CD14-positive monocyte (primary cell): ENCODE data around the gene ANGPTL2. TPM values are rescaled to one million over a fixed set of nuclear protein-coding genes. Genes with fewer than 3 reads are reported as not detected.

ENCODE experiments used
- DNase-seq, 3 donors: peaks; one replicate each; pipeline ENCODE4 v3.0.0-alpha.2; 2011 to 2022
- H2AFZ ChIP-seq: 2 replicates; pipeline ENCODE4 v1.6.0; 2012; ENCODE audit warnings: mild to moderate bottlenecking, low read depth, low read length, inconsistent platforms; ENCODE audit not compliant: insufficient read depth, poor library complexity, severe bottlenecking
- H3K27ac ChIP-seq, 2 donors: 1 replicate in 1 of 2; 2 replicates in 1 of 2; pipeline ENCODE4 v1.5.1; 2012 to 2013; ENCODE audit warnings: low read length in 2 of 2, control low read depth in 1 of 2, inconsistent platforms in 1 of 2, low read depth in 1 of 2, mild to moderate bottlenecking in 1 of 2
- H3K27me3 ChIP-seq, 2 donors: one replicate each; pipeline versions ENCODE4 v1.6.0 to v1.6.1; 2011 to 2013; ENCODE audit warnings: low read length in 2 of 2; ENCODE audit not compliant: control insufficient read depth in 2 of 2, insufficient read depth in 2 of 2
- H3K36me3 ChIP-seq, 2 donors: replicated peaks in 1 of 2; 1 replicate in 1 of 2; 2 replicates in 1 of 2; pipeline versions ENCODE4 v1.5.1 to v1.6.1; 2012 to 2013; ENCODE audit warnings: low read length in 2 of 2, control low read depth in 1 of 2, inconsistent platforms in 1 of 2, mild to moderate bottlenecking in 1 of 2; ENCODE audit not compliant: insufficient read depth in 2 of 2, control insufficient read depth in 1 of 2
- H3K4me1 ChIP-seq, 2 donors: 1 replicate in 1 of 2; 2 replicates in 1 of 2; pipeline versions ENCODE4 v1.5.1 to v1.6.1; 2012 to 2013; ENCODE audit warnings: low read length in 2 of 2, control low read depth in 1 of 2, inconsistent platforms in 1 of 2, mild to moderate bottlenecking in 1 of 2, moderate library complexity in 1 of 2; ENCODE audit not compliant: insufficient read depth in 2 of 2, control insufficient read depth in 1 of 2
- H3K4me2 ChIP-seq: replicated peaks from 2 replicates; pipeline ENCODE3; 2012; ENCODE audit warnings: low read length, moderate library complexity, mild to moderate bottlenecking; ENCODE audit not compliant: poor library complexity, severe bottlenecking; ENCODE audit errors: extremely low read depth
- H3K4me3 ChIP-seq, 3 experiments: fragments of 200-600 bp in 1 of 3; sonication (generic) in 1 of 3; replicated peaks in 1 of 3; 1 replicate in 2 of 3; 2 replicates in 1 of 3; pipeline ENCODE4 v1.5.1; 2011 to 2013; ENCODE audit warnings: low read length in 3 of 3, mild to moderate bottlenecking in 3 of 3, control low read depth in 2 of 3, low read depth in 2 of 3, inconsistent platforms in 1 of 3, moderate library complexity in 1 of 3
- H3K79me2 ChIP-seq: 2 replicates; pipeline ENCODE4 v1.6.0; 2012; ENCODE audit warnings: mild to moderate bottlenecking, control low read depth, inconsistent platforms, low read length, moderate library complexity; ENCODE audit not compliant: insufficient read depth
- H3K9ac ChIP-seq: 2 replicates; pipeline ENCODE4 v1.6.0; 2017; ENCODE audit warnings: low read length, mild to moderate bottlenecking; ENCODE audit not compliant: insufficient read depth, poor library complexity, severe bottlenecking
- H3K9me3 ChIP-seq, 2 donors: replicated peaks in 1 of 2; 1 replicate in 1 of 2; 2 replicates in 1 of 2; pipeline versions ENCODE4 v1.5.1 to v1.6.1; 2012 to 2013; ENCODE audit warnings: low read length in 2 of 2, control low read depth in 1 of 2; ENCODE audit not compliant: control insufficient read depth in 1 of 2, insufficient read depth in 1 of 2
- H4K20me1 ChIP-seq: 2 replicates; pipeline ENCODE4 v1.6.0; 2012; ENCODE audit warnings: mild to moderate bottlenecking, low read length, control low read depth, moderate library complexity; ENCODE audit not compliant: insufficient read depth
- H3K27ac Mint-ChIP-seq, 7 donors: one replicate each; pipeline ENCODE4 v1.8.0; 2020; ENCODE audit warnings: mild to moderate bottlenecking in 7 of 7, mixed read lengths in 7 of 7, moderate library complexity in 6 of 7, inconsistent platforms in 2 of 7
- H3K27me3 Mint-ChIP-seq, 3 donors: one replicate each; pipeline ENCODE4 v1.8.0; 2021 to 2022; ENCODE audit warnings: low read depth in 3 of 3, mild to moderate bottlenecking in 3 of 3, mixed read lengths in 3 of 3, moderate library complexity in 3 of 3, inconsistent platforms in 1 of 3
- H3K36me3 Mint-ChIP-seq, 2 donors: one replicate each; pipeline ENCODE4 v1.8.0; 2020; ENCODE audit warnings: mixed read lengths in 2 of 2, inconsistent platforms in 1 of 2, mild to moderate bottlenecking in 1 of 2
- H3K4me1 Mint-ChIP-seq: one replicate; pipeline ENCODE4 v1.8.0; 2020; ENCODE audit warnings: mild to moderate bottlenecking, mixed read lengths
- H3K4me3 Mint-ChIP-seq, 2 donors: one replicate each; pipeline ENCODE4 v1.8.0; 2020; ENCODE audit warnings: mild to moderate bottlenecking in 2 of 2, mixed read lengths in 2 of 2, moderate library complexity in 1 of 2
- H3K9me3 Mint-ChIP-seq, 7 donors: one replicate each; pipeline ENCODE4 v1.8.0; 2020 to 2022; ENCODE audit warnings: mixed read lengths in 7 of 7, mild to moderate bottlenecking in 6 of 7, moderate library complexity in 6 of 7, inconsistent platforms in 2 of 7
- WGBS: methylation state at CpG from one replicate; pipeline ENCODE4 v1.1.5; 2013; ENCODE audit warnings: missing lambda C conversion rate; ENCODE audit not compliant: insufficient coverage; 5-methylcytosine and 5-hydroxymethylcytosine counted together
- intact Hi-C, 2 donors: fragments of 100-400 bp; cut with micrococcal nuclease; formaldehyde crosslinking; loops; one replicate each; pipeline versions ENCODE4 v1.15.0 to v1.15.1; 2023
- polyA plus RNA-seq, 3 donors: library from polyadenylated mRNA; depleted of rRNA in 1 of 3; unstranded in 2 of 3; stranded (reverse) in 1 of 3; fragments of 300-500 nt in 2 of 3; fragments of >200 nt in 1 of 3; fragmentation: Illumina TruSeq in 2 of 3; gene quantifications; 1 replicate in 2 of 3; 2 replicates in 1 of 3; pipeline ENCODE4 v1.2.3, GENCODE V29; 2012 to 2021
- TF ChIP-seq, protein P1 (sequence below): fragments of 200-600 bp; IDR thresholded peaks from one replicate; pipeline ENCODE4 v1.8.0; 2022; ENCODE audit warnings: antibody characterized with exemption, mild to moderate bottlenecking

ANGPTL2 gene
- polyA plus RNA-seq, 3 donors: not detected

- Histone ChIP-seq H4K20me1 (no peaks in the 10 kb centered on the region), H3K4me2 (no peak overlapping the region), H2AFZ (no peak overlapping the region), H3K4me3 (no peak overlapping the region), H3K36me3 (no peaks in the 10 kb centered on the region), H3K9ac (no peak overlapping the region), H3K27me3 (no peaks in the 10 kb centered on the region), H3K79me2 (no peaks in the 10 kb centered on the region), H3K27ac (no peak overlapping the region), H3K4me1 (no peaks in the 10 kb centered on the region), H3K9me3 (no peaks in the 10 kb centered on the region)
- Mint-ChIP-seq H3K36me3 (no peaks in the 10 kb centered on the region), H3K27ac (no peak overlapping the region), H3K4me3 (no peak overlapping the region), H3K4me1 (no peaks in the 10 kb centered on the region), H3K9me3 (peaks cover 0 to 3% (median 2%) of the 10 kb centered on the region in 7 donors), H3K27me3 (peaks cover 6 to 27% (median 6%) of the 10 kb centered on the region in 3 donors)
- 90% methylated on average over 5 of the region's 8 CpGs for WGBS
- intact Hi-C loops: no loop called here
- TF ChIP-seq, protein P1, sequence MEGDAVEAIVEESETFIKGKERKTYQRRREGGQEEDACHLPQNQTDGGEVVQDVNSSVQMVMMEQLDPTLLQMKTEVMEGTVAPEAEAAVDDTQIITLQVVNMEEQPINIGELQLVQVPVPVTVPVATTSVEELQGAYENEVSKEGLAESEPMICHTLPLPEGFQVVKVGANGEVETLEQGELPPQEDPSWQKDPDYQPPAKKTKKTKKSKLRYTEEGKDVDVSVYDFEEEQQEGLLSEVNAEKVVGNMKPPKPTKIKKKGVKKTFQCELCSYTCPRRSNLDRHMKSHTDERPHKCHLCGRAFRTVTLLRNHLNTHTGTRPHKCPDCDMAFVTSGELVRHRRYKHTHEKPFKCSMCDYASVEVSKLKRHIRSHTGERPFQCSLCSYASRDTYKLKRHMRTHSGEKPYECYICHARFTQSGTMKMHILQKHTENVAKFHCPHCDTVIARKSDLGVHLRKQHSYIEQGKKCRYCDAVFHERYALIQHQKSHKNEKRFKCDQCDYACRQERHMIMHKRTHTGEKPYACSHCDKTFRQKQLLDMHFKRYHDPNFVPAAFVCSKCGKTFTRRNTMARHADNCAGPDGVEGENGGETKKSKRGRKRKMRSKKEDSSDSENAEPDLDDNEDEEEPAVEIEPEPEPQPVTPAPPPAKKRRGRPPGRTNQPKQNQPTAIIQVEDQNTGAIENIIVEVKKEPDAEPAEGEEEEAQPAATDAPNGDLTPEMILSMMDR: no peak
- DNase-seq: no peak
Measured at GRCh38 chr9:127144670-127145445, 22.4 kb upstream of the ANGPTL2 start.

- Histone ChIP-seq H3K9ac (no peak overlapping the region), H4K20me1 (no peaks in the 10 kb centered on the region), H2AFZ (no peak overlapping the region), H3K9me3 (no peaks in the 10 kb centered on the region), H3K36me3 (no peaks in the 10 kb centered on the region), H3K27me3 (no peaks in the 10 kb centered on the region), H3K79me2 (no peaks in the 10 kb centered on the region), H3K4me1 (no peaks in the 10 kb centered on the region), H3K4me3 (no peak overlapping the region), H3K27ac (no peak overlapping the region), H3K4me2 (no peak overlapping the region)
- TF ChIP-seq, protein P1: no peak
- Mint-ChIP-seq H3K9me3 (peaks cover 0 to 5% (median 2%) of the 10 kb centered on the region in 7 donors), H3K27ac (no peak overlapping the region), H3K4me1 (no peaks in the 10 kb centered on the region), H3K4me3 (no peak overlapping the region), H3K36me3 (no peaks in the 10 kb centered on the region), H3K27me3 (peaks cover 2 to 23% (median 6%) of the 10 kb centered on the region in 3 donors)
- intact Hi-C loops: no loop called here
- DNase-seq: no peak
- WGBS: 100% methylated on average over 4 of the region's 8 CpGs
Measured at GRCh38 chr9:127143920-127144465, 21.6 kb upstream of the ANGPTL2 start.
